ENCODE data around the gene C2CD4D.
"Not testable (repeated sequence)": the region's sequence is repeated elsewhere in the genome, so short reads cannot be mapped to it uniquely, and the experiment has no call there.

The C2CD4D gene

DNA sequence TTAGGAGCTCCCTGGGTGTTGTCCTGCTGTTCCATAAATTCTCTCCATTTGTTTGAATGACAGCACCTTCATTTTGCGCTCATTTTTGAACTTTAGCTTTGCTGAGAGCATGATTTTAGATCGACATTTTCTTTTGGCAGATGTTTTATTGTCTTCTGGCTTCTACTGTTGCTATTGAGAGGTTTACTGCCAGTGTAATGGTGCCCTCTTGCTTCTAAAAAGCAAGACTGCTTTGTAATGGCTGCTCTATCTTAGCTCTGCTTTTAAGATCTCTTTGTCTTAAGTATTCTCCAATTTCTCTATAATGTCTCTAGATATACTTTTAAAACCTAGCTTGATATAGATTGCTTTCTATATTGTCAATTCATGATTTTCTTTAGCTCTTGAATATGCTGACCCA is 41.9 kb upstream of the C2CD4D start:
- TF ChIP-seq, protein P1, sequence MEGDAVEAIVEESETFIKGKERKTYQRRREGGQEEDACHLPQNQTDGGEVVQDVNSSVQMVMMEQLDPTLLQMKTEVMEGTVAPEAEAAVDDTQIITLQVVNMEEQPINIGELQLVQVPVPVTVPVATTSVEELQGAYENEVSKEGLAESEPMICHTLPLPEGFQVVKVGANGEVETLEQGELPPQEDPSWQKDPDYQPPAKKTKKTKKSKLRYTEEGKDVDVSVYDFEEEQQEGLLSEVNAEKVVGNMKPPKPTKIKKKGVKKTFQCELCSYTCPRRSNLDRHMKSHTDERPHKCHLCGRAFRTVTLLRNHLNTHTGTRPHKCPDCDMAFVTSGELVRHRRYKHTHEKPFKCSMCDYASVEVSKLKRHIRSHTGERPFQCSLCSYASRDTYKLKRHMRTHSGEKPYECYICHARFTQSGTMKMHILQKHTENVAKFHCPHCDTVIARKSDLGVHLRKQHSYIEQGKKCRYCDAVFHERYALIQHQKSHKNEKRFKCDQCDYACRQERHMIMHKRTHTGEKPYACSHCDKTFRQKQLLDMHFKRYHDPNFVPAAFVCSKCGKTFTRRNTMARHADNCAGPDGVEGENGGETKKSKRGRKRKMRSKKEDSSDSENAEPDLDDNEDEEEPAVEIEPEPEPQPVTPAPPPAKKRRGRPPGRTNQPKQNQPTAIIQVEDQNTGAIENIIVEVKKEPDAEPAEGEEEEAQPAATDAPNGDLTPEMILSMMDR (conservative IDR thresholded peaks at IDR 0.05; ENCODE audit: low read depth, low read length) = no peak

DNA sequence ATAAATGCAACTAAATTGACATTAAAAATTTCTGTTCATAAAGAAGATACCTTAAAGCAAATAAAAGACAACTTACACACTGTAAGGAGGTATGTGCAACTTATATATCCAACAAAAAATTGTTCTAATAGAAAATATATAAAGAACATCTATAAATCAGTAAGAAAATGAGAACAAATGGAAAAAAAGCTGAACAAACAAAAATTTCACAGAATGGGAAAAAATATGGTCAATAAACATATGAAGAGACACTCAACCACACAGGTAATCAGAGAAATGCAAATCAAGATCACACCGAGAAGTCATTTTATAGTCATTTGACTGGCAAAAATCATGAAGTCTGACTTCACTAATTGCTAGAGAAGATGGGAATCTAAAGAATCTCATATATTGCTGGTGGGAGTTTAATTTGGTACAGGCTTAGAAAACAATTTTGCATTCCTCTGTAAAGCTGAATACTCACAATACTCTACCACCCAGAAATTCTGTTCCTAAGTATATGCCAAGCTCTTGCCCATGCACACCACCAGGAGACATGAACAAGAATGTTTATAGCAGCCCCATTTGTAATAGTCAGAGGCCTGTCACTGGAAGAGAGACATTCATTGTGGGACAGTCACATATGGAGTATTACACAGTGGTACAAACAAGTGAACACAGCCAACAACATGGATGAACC is 35.9 kb upstream of the C2CD4D start:
- H3K4me3 ChIP-seq (ENCODE audit: low read depth, low read length) = no peak overlapping the region
- DNase-seq (ENCODE audit: low read depth) = no peak
- TF ChIP-seq, protein P1 (conservative IDR thresholded peaks at IDR 0.05; ENCODE audit: low read depth, low read length) = no peak

More for the DNA sequence above, 41.9 kb upstream of the C2CD4D start:
- DNase-seq (ENCODE audit: low read depth) = no peak
- H3K4me3 ChIP-seq (ENCODE audit: low read depth, low read length) = no peak overlapping the region

DNA sequence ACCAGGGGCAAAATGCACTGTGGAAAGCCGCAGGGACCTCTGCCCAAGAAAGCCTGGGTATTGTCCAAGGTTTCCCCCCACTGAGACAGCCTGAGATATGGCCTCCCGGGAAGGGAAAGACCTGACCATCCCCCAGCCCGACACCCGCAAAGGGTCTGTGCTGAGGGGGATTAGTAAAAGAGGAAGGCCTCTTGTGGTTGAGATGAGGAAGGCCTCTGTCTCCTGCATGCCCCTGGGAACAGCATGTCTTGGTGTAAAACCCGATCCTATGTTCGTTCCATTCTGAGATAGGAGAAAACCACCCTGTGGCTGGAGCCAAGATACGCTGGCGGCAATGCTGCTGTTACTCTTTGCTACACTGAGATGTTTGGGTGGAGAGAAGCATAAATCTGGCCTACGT is 33.2 kb upstream of the C2CD4D start:
- not testable (repeated sequence) for DNase-seq (ENCODE audit: low read depth); H3K4me3 ChIP-seq (ENCODE audit: low read depth, low read length)

DNA sequence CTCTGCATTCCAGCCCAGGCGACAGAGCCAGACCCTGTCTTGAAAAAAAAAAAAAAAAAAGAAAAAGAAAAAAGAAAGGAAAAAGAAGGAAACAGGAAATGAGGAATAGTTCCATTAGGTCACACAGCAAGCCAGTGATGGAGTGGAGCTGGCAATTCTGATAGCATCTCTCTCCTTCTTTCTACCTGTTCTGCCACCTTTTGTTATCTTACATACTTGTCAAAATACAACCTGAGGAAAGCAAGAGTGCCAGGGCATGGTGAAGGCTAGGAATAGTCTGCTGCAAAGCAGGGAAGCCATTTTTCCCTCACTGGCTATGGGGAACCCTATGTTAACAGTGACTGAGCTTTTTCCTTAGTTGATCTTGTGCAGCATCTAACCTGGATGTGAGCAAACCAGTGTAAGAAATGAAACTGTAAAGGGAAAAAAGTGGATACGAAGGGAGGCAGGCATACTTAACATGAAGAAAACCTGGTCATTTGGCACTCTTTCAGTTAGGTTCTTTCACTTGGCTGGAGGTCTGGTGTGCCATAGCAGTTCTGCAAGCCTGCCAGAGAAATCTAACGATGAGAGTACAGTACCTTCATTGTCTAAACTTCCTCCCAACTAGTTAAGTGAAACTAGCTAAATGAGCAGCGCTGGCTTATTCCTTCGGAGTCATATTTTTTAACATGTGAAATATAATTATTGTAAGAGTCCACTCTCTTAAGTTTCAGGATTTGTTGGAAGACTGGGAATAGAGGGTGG is 31.8 kb upstream of the C2CD4D start:
- TF ChIP-seq, protein P1 (conservative IDR thresholded peaks at IDR 0.05; ENCODE audit: low read depth, low read length) = no peak
- DNase-seq (ENCODE audit: low read depth) = no peak
- no peak overlapping the region for H3K4me3 ChIP-seq (ENCODE audit: low read depth, low read length)

DNA sequence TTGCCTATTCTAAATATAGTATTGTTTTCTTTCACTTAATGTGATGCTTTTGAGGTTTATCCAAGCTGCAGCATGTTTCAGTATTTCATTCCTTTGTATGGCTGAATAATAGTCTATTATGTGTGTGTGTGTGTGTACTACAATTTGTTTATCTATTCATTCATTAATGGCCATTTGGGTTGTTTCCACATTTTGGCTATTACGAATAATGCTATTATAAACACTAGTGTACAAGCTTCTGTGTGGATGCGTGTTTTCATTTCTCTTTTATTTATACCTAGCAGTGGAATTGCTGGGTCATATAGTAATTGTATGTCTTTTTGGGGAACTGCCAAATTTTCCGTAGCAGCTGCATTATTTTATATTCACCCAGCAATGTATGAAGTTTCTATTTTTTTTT is 28.9 kb upstream of the C2CD4D start:
- DNase-seq (ENCODE audit: low read depth) = no peak
- TF ChIP-seq, protein P1 (conservative IDR thresholded peaks at IDR 0.05; ENCODE audit: low read depth, low read length) = no peak
- H3K4me3 ChIP-seq (ENCODE audit: low read depth, low read length) = no peak overlapping the region

DNA sequence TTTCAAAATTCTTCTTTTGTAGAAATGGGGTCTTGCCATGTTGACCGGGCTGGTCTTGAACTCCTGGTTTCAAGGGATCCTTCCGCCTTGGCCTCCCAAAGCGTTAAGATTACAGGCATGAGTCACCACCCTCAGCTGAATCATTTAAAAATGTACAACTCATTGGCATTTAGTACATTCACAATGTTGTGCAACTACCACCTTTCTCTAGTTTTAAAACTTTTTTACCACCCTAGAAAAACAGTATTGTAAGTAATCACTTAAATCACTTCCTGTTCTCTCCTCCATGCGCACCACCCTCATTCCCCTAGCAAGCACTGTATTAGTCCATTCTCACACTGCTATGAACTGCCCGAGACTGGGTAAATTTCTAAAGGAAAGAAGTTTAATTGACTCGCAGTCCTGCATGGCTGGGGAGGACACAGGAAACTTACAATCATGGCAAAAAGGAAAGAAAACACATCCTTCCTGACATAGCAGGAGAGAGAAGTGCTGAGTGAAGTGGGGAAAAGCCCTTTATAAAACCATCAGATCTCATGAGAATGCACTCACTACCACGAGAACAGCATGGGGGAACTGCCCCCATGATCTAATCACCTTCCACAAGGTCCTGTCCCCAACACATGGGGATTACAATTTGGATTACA is 28.3 kb upstream of the C2CD4D start:
- TF ChIP-seq, protein P1 (conservative IDR thresholded peaks at IDR 0.05; ENCODE audit: low read depth, low read length) = no peak

DNA sequence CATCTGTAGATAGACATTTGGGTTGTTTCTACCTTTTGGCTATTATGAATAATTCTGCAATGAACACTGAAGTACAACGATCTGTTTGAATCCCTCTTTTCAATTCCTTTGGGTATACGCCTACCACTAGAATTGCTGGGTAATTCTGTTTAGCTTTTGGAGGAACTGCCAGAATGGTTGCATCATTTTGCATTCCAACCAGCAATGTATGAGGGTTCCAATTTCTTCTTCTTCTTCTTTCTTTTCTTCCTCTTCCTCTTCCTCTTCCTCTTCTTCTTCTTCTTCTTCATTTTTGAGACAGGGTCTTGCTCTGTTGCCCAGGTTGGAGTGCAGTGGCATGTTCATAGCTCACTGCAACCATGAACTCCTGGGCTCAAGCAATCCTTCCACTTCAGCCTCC is 27.7 kb upstream of the C2CD4D start:
- H3K4me3 ChIP-seq (ENCODE audit: low read depth, low read length) = no peak overlapping the region
- TF ChIP-seq, protein P1 (conservative IDR thresholded peaks at IDR 0.05; ENCODE audit: low read depth, low read length) = no peak

More for the DNA sequence above, 28.3 kb upstream of the C2CD4D start:
- H3K4me3 ChIP-seq (ENCODE audit: low read depth, low read length) = no peak overlapping the region
- peak; percentile 88 for DNase-seq (ENCODE audit: low read depth)

More for the DNA sequence above, 27.7 kb upstream of the C2CD4D start:
- peak; percentile 31 for DNase-seq (ENCODE audit: low read depth)

Data from choroid plexus epithelial cell (primary cell).